HG03108 (cell line): ENCODE data around the gene PRKCA.
"Not testable (repeated sequence)": the region's sequence is repeated elsewhere in the genome, so short reads cannot be mapped to it uniquely, and the experiment has no call there.

Experiments
- ATAC-seq: cut with Tn5 transposase; IDR thresholded peaks from one replicate; pipeline ENCODE4 v1.9.1; 2021; ENCODE audit warnings: moderate library complexity; ENCODE audit not compliant: unreplicated experiment

The PRKCA gene

DNA sequence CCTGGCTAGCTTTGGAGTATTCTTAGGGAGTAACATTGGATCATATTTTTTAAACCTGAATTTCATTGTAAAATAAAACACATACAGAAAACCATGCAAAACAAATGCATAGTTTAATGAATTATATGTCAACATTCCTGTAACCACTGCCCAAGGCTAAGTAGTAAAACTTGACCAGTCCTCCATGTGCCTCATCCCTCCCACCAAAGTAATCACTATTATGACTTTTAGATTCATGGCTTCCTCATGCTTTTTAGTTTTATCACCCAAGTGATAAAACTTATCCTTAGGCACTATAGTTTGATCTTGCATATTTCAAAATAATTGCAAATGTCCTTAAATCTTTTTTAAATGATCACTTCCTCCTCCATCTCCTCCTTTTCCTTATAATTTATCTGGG, 20.4 kb downstream of the PRKCA start:
- ATAC-seq, result no peak

DNA sequence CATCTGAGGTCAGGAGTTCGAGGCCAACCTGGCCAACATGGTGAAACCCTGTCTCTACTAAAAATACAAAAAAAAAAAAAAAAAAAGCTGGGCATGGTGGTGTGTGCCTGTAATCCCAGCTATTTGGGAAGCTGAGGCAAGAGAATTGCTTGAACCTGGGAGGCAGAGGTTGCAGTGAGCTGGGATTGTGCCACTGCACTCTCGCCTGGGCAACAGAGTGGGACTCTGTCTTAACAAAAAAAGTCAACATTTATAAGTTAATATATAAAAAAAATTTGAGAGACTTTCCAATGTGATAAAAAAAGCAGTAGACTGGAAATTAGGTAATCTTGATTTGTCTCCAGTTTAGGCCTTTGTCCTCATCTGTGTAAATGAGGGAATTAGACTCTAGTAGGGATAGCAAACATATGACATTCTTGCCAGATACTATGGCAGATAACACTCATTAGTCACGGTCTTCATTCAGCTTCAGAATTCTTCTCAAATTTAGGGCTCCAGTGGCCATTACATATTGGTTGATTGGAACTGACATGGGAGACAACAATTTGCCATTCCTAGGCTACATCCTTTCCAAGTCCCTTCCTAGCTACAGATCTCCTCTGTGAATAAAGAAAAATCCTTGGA, 22.1 kb downstream of the PRKCA start:
- ATAC-seq, result not testable (repeated sequence)

DNA sequence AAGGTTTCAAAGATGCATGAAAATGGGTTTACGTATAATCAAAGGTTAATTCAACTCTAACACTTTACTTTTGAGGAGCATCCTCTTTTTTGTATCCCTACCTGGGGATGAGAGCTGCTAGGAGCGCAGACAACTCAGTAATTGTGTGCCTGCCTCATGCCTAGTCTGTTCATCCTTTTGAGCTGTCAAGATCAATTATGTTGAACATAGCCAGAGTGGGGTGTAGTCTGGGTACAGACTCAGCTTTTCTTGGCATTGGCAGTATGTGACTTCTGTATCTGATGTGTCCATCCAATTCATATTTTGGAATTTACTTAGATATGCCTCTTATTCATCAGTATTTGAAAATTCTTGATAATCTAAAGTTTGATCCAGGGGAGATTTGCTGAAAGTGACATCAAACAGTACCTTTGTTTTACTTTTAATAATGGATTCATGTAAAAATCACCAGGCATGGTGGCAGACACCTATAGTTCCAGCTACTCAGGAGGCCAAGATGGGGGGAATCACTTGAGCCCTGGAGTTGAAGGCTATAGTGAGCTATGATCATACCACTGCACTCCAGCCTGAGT, 24.1 kb downstream of the PRKCA start:
- no peak for ATAC-seq

DNA sequence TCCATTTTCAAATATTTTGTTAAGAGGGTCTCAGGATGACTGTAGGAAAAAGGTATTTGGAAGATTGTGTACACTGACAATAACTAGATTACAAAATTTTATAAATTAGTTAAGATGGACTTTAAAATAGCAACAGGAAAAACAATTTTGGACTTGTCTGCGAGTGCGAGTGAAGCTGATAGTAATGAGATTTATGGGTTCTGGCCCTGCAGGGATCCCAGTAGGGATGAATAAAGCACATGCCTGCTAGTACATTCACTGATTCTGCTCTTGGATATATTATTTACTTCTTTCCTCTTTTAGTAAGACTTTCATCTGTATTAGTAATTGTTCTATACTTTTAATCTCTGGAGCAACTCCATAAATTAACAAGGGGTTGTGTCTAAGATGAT, 28.2 kb downstream of the PRKCA start:
- no peak for ATAC-seq

DNA sequence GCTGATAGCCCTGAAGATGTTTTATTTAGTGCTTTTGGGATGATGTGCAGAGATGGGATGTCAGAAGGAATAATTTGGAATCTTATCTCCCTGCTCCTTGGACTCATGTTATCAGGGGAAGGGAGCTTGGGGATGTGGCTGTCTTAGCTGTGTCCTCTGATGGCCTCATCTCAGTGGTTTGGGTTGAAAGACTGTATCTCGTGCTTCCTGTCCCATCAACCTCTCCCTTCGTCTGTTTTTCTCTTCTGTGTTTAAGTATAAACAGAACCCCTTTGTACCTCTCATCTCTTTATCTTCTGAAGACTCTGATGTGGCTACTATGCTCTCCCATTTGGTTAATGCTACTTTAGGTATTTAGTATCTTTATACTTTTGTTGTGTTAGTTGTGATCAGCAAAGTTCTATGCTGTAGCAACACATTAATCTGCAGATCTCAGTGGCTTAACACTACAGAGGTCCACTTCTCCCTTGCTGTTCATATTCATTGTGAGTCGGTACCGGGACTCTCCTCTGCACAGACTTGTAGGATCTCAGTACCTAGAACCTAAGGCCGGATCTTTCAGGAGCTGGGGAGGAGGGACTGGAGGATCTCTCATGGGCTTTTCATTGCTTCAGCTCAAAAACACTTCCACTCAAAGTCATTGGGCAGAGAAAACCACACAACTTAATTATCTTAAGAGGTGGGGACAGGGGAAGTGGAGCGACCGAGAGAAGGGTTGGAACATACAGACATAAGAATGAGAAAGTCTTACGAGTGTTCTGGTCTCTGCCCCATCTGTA, 28.8 kb downstream of the PRKCA start:
- ATAC-seq, result no peak

DNA sequence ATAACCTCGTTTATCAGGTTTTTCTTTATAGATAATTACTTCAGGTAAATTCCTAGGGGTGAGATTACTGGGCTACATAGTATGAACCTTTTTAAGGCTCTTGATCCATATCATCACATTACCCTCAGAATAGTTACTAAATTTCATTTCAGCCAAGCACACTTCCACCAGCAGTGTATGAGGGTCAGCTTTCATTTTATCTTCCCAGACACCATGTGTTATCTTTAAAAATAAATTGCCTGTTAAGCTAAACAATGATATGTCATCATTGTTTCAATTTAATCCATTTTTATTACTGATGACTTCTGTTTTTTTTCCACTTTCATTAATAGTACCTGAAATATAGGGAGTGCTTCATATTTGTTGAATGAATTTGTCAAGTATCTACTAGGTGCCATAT, 33.4 kb downstream of the PRKCA start:
- no peak for ATAC-seq

DNA sequence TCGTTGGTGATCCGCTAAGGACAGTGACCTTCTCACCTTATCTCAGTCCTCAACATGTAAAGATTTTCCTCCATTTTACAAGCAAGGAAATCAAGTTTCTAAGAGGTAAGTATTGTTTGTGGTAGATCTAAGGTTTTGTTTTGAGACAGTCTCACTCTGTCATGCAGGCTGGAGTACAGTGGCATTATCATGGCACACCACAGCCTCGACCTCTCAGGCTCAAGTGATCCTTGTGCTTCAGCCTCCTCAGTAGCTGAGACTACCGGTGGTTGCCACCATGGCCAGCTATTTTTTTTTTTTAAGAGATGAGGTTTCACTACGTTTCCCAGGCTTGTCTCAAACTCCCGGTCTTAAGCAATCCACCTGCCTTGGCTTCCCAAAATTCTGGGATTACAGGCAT, 34.9 kb downstream of the PRKCA start:
- no peak for ATAC-seq

DNA sequence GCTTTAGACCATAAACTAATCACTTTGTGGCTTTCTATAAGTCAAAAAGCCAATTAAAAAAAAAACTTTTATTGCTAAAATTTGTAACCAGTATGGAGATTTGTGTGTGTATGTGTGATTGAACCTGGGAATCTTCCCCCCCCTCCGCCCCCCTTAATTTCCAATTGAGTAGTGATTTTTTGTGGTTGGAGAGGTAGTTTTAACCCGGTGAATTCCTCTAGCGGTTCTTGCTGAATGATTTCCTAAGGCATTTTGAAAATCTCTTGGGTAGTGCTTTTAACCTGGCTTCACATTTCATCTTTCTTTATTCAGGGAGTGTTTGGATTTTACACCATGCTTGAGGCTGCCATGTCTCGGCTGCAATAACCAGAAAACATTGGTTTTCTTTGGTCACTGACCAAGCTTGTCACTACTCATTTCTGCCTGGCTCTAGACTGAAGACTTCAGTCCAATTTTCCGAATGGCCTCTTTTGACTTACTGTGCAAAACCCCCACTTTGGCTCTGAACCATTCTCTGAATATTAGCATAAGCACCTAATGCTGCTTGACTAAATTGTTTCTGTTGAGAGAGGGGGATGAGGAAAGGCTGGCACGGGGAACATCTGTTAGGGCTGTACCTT, 35.6 kb downstream of the PRKCA start:
- ATAC-seq, result no peak

DNA sequence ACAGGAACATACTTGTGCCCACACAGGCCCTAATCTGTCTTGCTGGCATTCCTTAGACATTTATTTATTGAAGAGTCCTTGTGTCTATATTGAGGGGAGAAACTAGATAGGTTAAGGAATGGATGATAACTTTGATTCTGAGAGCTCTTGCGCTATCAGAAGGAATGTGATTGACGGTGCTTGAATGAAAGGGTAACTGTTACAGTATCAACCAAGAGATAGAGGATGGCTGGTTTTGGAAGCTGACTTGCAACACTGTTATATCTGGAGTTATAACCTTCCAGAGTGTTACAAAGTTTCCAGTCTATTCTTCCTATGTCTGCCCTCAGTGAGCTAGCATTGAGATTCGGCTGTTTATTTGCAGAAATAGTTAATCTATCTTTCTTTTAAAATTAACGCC, 36.5 kb downstream of the PRKCA start:
- ATAC-seq, result no peak

DNA sequence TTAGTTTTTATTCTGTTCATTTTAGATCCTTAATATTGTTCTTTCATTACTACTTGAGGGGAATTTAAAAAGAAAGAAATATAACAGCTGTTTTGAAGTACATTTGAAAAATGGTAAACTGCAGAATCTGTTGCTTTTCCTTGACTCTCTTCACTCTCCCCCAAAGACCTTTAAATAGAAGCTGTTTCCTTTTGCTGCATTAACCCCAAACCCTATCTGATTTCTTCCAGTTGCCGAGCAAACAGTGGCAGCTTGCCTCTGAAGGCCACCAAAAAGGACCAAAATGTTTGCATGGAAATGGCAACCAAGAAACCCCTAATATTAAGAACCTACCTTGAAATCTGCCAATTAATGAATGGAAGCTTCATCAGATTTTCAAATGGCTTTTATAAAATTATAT, 37.1 kb downstream of the PRKCA start:
- ATAC-seq, result no peak

DNA sequence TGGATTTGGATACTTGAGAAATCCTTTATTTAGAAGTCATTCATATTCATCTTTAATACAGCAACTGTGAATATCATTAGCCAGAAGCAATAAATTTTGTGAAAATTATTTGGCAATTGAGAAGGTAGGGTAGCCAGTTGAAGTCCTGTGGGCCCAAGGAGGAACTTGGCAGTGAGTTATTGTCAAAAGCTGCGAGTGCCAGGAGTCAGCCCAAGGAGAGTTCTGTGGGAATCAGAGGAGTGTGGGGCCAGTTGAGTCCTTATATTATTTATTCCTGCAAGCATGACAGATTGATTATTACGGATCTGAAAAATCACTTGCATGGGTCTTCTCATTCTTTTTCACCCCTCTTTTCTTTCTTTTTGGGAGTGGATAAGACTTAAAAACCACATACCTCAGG, 38.3 kb downstream of the PRKCA start:
- no peak for ATAC-seq

DNA sequence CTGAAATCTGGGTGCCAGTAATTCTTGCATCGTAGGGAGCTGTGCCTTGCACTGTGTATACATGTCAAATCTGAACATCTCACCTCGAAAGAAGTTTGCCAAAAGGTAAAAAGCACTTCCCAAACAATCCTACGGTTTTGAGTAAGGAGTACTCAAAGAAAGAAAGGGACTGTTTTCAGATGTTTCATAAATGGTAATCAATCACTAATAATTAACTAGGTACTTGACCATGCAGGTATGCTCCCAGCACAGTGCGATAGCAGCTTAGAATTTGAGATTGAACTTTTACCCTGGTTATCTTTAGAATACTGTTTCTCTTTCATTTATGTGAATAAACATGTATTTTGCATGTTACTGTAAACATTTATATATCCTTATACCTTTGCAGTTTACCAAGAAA, 39.0 kb downstream of the PRKCA start:
- no peak for ATAC-seq

DNA sequence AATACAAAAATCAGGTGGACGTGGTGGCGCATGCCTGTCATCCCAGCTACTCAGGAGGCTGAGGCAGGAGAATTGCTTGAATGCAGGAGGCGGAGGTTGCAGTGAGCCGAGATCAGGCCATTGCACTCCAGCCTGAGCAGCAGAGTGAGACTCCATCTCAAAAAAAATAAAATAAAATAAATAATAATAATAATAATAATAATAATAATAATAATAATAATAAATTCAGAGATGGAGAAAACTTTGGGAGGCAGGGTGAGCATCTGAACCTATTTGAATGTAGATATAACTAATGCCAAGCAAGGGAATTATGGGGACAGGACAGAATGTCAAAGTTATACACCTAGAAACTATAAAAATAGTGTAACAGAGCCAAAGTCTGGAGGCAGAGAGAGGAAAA, 39.9 kb downstream of the PRKCA start:
- not testable (repeated sequence) for ATAC-seq

DNA sequence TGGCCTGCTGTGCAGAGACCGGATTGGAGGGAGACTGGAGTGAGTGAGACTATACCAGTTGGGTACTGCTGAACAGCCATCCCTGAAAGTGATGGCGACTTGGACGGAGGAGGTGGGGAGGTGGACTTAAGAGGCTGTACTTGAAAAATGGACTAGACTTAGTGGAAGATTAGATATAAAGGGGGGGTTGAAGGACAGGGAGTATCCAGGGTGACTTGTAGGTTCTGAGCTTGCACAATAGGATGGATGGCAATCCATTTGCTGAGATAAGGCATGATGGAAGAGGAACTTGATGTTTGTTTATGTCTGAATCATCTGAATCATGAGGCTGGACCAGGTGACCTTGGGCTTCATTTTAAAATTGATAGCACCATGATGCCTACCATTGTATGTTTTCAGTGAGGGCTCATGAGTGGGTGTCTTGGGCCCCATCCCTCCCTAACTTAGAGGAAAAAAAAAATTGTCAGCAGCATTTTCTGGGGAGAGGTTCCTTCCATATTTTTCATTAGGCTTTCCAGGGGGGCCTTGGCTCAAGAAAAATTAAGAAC, 41.2 kb downstream of the PRKCA start:
- ATAC-seq, result no peak

DNA sequence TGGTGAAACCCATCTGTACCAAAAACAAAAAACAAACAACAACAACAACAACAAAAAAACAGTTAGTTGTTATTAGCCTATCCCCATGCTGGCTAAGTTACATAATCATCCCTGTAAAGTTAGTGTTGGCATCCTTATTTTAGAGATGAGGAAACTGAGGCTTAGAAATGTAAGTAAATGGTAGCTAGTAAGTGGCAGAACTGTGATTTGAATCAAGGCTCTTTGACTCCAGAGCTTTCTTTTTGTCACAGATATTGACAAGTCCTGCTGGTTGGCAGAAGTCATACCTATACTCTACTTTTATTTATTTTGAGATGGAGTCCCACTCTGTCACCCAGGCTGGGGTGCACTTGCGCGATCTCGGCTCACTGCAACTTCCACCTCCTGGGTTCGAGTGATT, 42.1 kb downstream of the PRKCA start:
- no peak for ATAC-seq

DNA sequence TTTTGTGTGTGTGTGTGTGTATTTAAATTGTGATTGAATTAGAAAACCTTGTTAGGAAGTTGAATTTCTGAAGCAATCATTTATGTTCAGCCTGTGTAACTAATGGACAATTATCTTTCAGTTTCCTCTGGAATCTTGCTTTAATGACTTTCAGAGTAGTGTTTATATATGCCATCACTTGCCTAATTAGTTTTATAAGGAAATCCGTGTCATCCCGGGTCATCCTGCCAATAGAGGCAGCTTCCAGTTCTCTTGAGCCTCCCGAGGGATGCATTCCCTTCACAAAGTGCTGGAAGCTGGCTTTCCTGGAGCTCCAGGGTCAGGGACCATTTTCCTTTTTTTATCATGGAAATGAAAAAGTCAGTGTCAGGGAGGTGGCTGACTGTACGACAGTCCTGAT, 42.9 kb downstream of the PRKCA start:
- no peak for ATAC-seq

DNA sequence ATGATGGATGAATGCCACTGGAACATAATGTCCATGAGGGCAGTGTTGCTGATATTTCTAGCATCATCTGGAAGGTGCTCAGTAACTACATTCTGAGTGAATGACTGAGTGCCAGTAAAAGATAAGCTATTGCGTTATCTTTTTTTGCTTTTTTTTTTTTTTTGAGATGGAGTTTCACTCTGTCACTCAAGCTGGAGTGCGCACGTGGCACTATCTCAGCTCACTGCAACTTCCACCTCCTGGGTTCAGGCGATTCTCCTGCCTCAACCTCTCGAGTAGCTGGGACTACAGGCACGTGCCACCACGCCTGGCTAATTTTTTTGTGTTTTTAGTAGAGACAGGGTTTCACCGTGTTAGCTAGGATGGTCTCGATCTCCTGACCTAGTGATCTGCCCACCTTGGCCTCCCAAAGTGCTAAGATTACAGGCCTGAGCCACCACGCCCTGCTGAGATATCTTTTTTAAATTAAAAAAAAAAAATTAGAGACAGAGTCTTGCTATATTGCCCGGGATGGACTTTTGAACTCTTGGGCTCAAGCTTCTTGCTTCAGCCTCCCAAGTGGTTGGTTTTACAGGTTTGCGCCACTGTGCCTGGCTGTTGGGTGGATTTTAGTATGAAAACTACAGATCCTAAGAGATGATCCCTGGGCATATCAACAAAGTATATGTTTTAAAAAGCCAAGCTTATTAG, 43.7 kb downstream of the PRKCA start:
- not testable (repeated sequence) for ATAC-seq

DNA sequence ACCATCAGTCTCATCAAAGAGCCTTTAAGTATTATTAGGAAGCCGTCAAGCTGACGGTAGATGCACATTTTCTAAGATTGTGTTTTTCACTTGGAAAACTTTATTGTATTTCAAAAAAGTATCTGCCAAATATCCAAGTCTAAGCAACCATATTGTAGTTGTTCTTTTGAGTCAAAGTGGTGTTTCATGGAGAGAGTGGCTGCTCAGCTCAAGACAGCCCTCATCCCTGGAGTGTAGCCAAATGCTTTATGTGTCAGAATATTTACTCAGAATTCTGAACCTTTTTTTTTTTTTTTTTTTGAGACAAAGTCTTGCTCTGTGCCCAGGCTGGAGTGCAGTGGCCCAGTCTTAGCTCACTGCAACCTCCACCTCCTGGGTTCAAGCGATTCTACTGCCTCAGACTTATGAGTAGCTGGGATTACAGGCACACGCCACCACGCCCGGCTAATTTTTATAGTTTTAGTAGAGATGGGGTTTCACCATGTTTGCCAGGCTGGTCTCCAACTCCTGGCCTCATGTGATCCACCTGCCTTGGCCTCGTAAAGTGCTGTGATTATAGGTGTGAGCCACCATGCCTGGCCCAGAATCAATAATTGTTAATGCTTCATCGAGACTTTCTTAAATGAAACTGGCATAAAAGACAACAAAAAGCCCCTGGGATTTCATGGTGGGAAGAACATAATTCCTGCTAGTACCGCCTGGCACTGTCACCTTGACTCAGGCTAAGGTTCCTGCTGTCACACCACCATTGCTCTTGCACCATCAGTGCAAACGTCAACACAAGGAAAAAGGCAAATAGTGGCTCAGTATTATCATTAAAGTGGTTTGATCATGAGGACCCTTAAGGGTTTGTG, 45.5 kb downstream of the PRKCA start:
- ATAC-seq, result no peak

DNA sequence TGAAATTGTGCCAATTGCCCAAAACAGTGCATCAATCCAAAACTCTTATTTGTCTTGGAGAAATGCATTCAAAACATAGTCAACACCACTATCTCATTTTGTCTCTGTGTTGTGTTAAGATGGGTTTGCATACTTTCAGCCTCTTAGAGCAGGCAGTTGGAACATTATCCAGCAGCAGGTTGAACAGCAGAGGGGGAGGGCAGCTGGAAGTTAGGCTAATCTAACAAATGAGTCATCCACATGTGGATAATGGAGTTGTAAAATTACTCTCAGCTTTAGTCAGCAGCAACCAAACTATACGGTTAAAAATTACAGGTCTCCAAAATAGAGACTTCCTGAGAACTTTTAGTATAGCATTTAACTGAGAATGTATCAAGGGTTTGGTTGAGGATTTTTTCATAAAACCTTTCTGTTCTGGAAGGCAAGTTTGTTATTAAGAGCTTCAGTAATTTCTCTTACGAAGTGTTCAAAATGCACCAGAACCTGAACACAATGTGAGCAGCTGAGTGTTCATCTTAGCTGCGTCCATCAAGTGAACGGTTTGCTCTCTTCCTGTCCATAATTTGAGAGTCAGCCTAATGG, 46.3 kb downstream of the PRKCA start:
- ATAC-seq, result no peak
